B cell (primary cell): ENCODE measurements around the gene CBL. TPM values are rescaled to one million over a fixed set of nuclear protein-coding genes. Genes with fewer than 3 reads are reported as not detected.
A peak's percentile ranks its signal among the peaks of the same experiment; 100 is the strongest.

ENCODE experiments used
- ATAC-seq: fragments of 200-7000 bp; cut with Tn5 transposase; one replicate; pipeline ENCODE4 v1.10.0; 2021; ENCODE audit warnings: low read depth, mild to moderate bottlenecking, moderate number of reproducible peaks, moderate library complexity
- CTCF ChIA-PET: fragments of 350-600 bp; sonication (Branson Sonifier 250); formaldehyde crosslinking; loops from one replicate; lab custom pipeline; 2021; ENCODE audit warnings: antibody characterized with exemption, inconsistent platforms; lab: Charles Lee
- POLR2A ChIA-PET: fragments of 350-600 bp; sonication (Branson Sonifier 250); formaldehyde crosslinking; loops from one replicate; lab custom pipeline; 2021; ENCODE audit warnings: antibody characterized with exemption; lab: Charles Lee
- DNase-seq: peaks from one replicate; pipeline ENCODE4 v3.0.0; 2013
- H2AFZ ChIP-seq: 2 replicates; pipeline ENCODE4 v1.6.1; 2012; ENCODE audit warnings: mild to moderate bottlenecking, low read depth, low read length; ENCODE audit not compliant: insufficient read depth, poor library complexity, severe bottlenecking
- H3K27ac ChIP-seq, 2 donors: 1 replicate in 1 of 2; 2 replicates in 1 of 2; pipeline ENCODE4 v1.5.1; 2012 to 2013; ENCODE audit warnings: low read length in 2 of 2, mild to moderate bottlenecking in 2 of 2, moderate library complexity in 1 of 2
- H3K27me3 ChIP-seq, 4 experiments: fragments of 200-600 bp in 1 of 4; sonication (generic) in 1 of 4; replicated peaks in 1 of 4; 1 replicate in 2 of 4; 2 replicates in 2 of 4; pipeline versions ENCODE4 v1.6.1 to v1.7.0; 2013 to 2016; ENCODE audit warnings: low read length in 3 of 4, mild to moderate bottlenecking in 2 of 4, mixed read lengths in 1 of 4, moderate library complexity in 1 of 4; ENCODE audit not compliant: insufficient read depth in 4 of 4, control insufficient read depth in 3 of 4; ENCODE audit errors: control extremely low read depth in 1 of 4
- H3K36me3 ChIP-seq, 2 experiments: replicated peaks in 1 of 2; 1 replicate in 1 of 2; 2 replicates in 1 of 2; pipeline versions ENCODE4 v1.6.1 to v1.7.1; 2013; ENCODE audit warnings: low read length in 1 of 2; ENCODE audit not compliant: insufficient read depth in 2 of 2, control insufficient read depth in 1 of 2; ENCODE audit errors: control extremely low read depth in 1 of 2, extremely low read depth in 1 of 2
- H3K4me1 ChIP-seq, 2 donors: fragments of 200-600 bp in 1 of 2; sonication (generic) in 1 of 2; 1 replicate in 1 of 2; 2 replicates in 1 of 2; pipeline versions ENCODE4 v1.5.1 to v1.6.1; 2013 to 2017; ENCODE audit warnings: low read length in 2 of 2; ENCODE audit not compliant: control insufficient read depth in 2 of 2, insufficient read depth in 2 of 2
- H3K4me2 ChIP-seq: replicated peaks from 2 replicates; pipeline ENCODE3; 2012; ENCODE audit warnings: mild to moderate bottlenecking, low read depth, low read length; ENCODE audit not compliant: poor library complexity, severe bottlenecking
- H3K4me3 ChIP-seq, 5 experiments: fragments of 200-600 bp in 1 of 5; sonication (generic) in 1 of 5; 1 replicate in 3 of 5; 2 replicates in 2 of 5; pipeline versions ENCODE4 v1.5.1 to v1.7.0; 2011 to 2016; ENCODE audit warnings: low read length in 4 of 5, mild to moderate bottlenecking in 4 of 5, low read depth in 2 of 5, control low read depth in 1 of 5, moderate library complexity in 1 of 5; ENCODE audit not compliant: insufficient read depth in 1 of 5; ENCODE audit errors: control extremely low read depth in 1 of 5, extremely low read depth in 1 of 5
- H3K79me2 ChIP-seq: fragments of 200-600 bp; sonication (generic); one replicate; pipeline ENCODE4 v1.6.0; 2016; ENCODE audit warnings: low read length; ENCODE audit not compliant: control insufficient read depth, insufficient read depth
- H3K9ac ChIP-seq: fragments of 200-600 bp; sonication (generic); 2 replicates; pipeline ENCODE4 v1.6.1; 2017; ENCODE audit warnings: mild to moderate bottlenecking, low read length, moderate library complexity
- H3K9me3 ChIP-seq, 3 donors: one replicate each; pipeline versions ENCODE4 v1.6.1 to v1.7.1; 2013; ENCODE audit warnings: low read length in 2 of 3; ENCODE audit not compliant: control insufficient read depth in 2 of 3, insufficient read depth in 1 of 3; ENCODE audit errors: control extremely low read depth in 1 of 3
- H4K20me1 ChIP-seq: 2 replicates; pipeline ENCODE4 v1.6.0; 2012; ENCODE audit warnings: mild to moderate bottlenecking, low read length; ENCODE audit not compliant: insufficient read depth, control insufficient read depth, poor library complexity, severe bottlenecking
- H3K27ac Mint-ChIP-seq: one replicate; pipeline ENCODE4 v1.8.0; 2021; ENCODE audit warnings: mixed read lengths
- H3K27me3 Mint-ChIP-seq: one replicate; pipeline ENCODE4 v1.8.0; 2021; ENCODE audit warnings: mixed read lengths
- H3K4me1 Mint-ChIP-seq: one replicate; pipeline ENCODE4 v1.8.0; 2021; ENCODE audit warnings: mixed read lengths
- H3K4me3 Mint-ChIP-seq: one replicate; pipeline ENCODE4 v1.8.0; 2021; ENCODE audit warnings: mixed read lengths
- H3K9me3 Mint-ChIP-seq: one replicate; pipeline ENCODE4 v1.8.0; 2022; ENCODE audit warnings: mixed read lengths; ENCODE audit not compliant: insufficient read depth
- EZH2 ChIP-seq: IDR thresholded peaks from 2 replicates; pipeline ENCODE4 v1.6.1; 2012; ENCODE audit warnings: borderline replicate concordance, low read depth, mild to moderate bottlenecking, moderate library complexity, low read length; ENCODE audit not compliant: insufficient read depth, poor library complexity, severe bottlenecking
- WGBS: methylation state at CpG from one replicate; pipeline ENCODE4 v1.1.5; 2013; ENCODE audit warnings: missing lambda C conversion rate; ENCODE audit not compliant: insufficient coverage; 5-methylcytosine and 5-hydroxymethylcytosine counted together
- intact Hi-C: fragments of 100-400 bp; cut with micrococcal nuclease; formaldehyde crosslinking; loops from one replicate; pipeline ENCODE4 v1.10.0; 2022
- polyA plus RNA-seq: library from polyadenylated mRNA; depleted of rRNA; stranded (reverse); fragments of >200 nt; gene quantifications from 2 replicates; pipeline ENCODE4 v1.2.3, GENCODE V29; 2012
- total RNA-seq, 2 donors: library from RNA; stranded (reverse); fragments of 120-200 nt in 1 of 2; gene quantifications; 1 replicate in 1 of 2; 2 replicates in 1 of 2; pipeline versions ENCODE4 v1.2.3 to v1.2.4, GENCODE V29; 2013 to 2022
- TF ChIP-seq, protein P1 (sequence below): fragments of 200-600 bp; IDR thresholded peaks from one replicate; pipeline ENCODE4 v1.8.0; 2022; ENCODE audit warnings: antibody characterized with exemption, mild to moderate bottlenecking

Gene CBL
- total and polyA plus RNA-seq, 2 donors (not counting 1 experiment from before 2014, with no cell fraction given): 11.7 to 35.2 TPM

DNA sequence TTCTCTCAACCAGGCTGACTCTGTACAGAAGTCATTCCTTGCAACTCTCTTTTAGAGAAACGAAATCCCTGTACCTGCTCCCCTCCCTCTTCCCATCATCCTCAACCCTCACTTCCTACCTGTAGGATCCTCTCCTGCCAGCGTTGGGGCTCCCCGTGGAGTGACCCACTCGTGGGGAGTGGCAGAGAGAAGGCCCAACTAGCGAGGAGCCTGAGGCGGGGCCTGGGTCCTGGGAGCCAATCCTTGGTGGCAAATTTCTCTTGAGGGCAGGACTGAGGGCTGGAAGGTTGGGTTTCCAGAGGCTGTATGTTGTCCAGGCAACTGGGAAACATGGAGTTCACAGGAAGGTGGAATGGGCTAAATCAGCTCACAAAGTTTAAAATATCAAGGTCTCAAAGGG, 10.5 kb upstream of the CBL start:
- ATAC-seq: no peak
- no peaks in the 10 kb centered on the region for H3K4me1 Mint-ChIP-seq
- H3K27ac Mint-ChIP-seq: no peak overlapping the region
- no peaks in the 10 kb centered on the region for H3K9me3 ChIP-seq
- H2AFZ ChIP-seq: no peak overlapping the region
- no peaks in the 10 kb centered on the region for H3K36me3 ChIP-seq
- peaks cover 5% of the 10 kb centered on the region for H3K27me3 Mint-ChIP-seq
- H3K9me3 Mint-ChIP-seq: no peaks in the 10 kb centered on the region
- TF ChIP-seq EZH2: no peak
- TF ChIP-seq, protein P1, sequence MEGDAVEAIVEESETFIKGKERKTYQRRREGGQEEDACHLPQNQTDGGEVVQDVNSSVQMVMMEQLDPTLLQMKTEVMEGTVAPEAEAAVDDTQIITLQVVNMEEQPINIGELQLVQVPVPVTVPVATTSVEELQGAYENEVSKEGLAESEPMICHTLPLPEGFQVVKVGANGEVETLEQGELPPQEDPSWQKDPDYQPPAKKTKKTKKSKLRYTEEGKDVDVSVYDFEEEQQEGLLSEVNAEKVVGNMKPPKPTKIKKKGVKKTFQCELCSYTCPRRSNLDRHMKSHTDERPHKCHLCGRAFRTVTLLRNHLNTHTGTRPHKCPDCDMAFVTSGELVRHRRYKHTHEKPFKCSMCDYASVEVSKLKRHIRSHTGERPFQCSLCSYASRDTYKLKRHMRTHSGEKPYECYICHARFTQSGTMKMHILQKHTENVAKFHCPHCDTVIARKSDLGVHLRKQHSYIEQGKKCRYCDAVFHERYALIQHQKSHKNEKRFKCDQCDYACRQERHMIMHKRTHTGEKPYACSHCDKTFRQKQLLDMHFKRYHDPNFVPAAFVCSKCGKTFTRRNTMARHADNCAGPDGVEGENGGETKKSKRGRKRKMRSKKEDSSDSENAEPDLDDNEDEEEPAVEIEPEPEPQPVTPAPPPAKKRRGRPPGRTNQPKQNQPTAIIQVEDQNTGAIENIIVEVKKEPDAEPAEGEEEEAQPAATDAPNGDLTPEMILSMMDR: no peak
- H3K79me2 ChIP-seq: no peaks in the 10 kb centered on the region
- H3K4me1 ChIP-seq: no peaks in the 10 kb centered on the region
- no peaks in the 10 kb centered on the region for H4K20me1 ChIP-seq
- no peak overlapping the region for H3K9ac ChIP-seq
- H3K4me3 ChIP-seq: no peak overlapping the region
- DNase-seq: no peak
- H3K27me3 ChIP-seq: no peaks in the 10 kb centered on the region
- intact Hi-C loops: loop anchor here (2.0 to 5.0 kb wide), 2 partner anchors 139 to 503 kb away; partner anchors contain the start of gene HYOU1
- 73% methylated on average over 3 of the region's 6 CpGs for WGBS
- no peak overlapping the region for H3K27ac ChIP-seq
- H3K4me2 ChIP-seq: no peak overlapping the region
- H3K4me3 Mint-ChIP-seq: no peak overlapping the region
- CTCF ChIA-PET: interaction anchor here (0.5 to 4.8 kb wide), 17 partner anchors 8 to 160 kb away, joined by 3 to 33 read pairs (median 5); partner anchors contain the start of genes CBL, NLRX1 and VPS11
- POLR2A ChIA-PET: no interaction called here

DNA sequence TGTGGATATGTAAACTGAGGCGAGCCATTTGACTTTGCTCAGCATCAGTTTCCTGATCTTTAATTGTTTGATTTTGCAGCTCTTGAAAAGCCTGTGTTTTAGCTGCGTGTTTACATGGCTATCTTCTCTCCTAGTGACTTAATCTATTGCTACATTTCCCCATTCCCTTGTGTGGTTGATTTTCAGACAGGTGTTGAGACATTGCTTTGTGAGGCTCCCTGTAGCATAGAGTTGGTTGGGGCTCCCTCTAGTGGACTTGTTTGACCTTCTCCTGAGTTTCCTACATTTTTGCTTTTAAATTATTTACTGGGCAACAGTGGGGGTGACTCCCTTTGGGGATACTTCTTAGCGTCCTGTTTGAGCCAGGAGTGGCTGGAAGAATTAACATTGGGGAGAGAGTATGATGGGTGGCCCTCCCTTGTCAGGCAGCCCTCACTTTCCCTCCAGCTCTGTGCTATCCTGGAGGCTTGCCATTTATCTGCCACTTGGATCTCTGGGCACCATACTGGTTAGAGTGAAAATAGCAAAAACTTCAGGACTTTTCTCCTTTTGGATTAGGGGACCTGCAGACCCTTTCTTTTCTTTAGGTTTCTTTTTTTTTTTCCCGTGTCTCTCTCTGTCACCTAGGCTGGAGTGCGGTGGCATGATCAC, 9.2 kb upstream of the CBL start:
- H2AFZ ChIP-seq: no peak overlapping the region
- ATAC-seq (peak; percentile 96), DNase-seq (peak; percentile 87)
- H3K79me2 ChIP-seq: no peaks in the 10 kb centered on the region
- ChIA-PET CTCF (interaction anchor here (0.7 to 4.8 kb wide), 31 partner anchors 9 to 561 kb away, joined by 3 to 33 read pairs (median 4); partner anchors contain the start of genes CBL, NLRX1 and VPS11), POLR2A (interaction anchor here (0.6 kb wide), 1 partner anchor 17 kb away, joined by 3 read pairs; no protein-coding TSS in a partner anchor)
- intact Hi-C loops: loop anchor here (1.0 to 5.0 kb wide), 6 partner anchors 8 to 505 kb away; partner anchors contain the start of genes HYOU1, NLRX1 and VPS11
- no peak overlapping the region for H3K9ac ChIP-seq
- H3K27ac ChIP-seq: no peak overlapping the region
- Mint-ChIP-seq H3K27ac (no peak overlapping the region), H3K27me3 (peaks cover 5% of the 10 kb centered on the region), H3K4me1 (no peaks in the 10 kb centered on the region), H3K9me3 (no peaks in the 10 kb centered on the region), H3K4me3 (no peak overlapping the region)
- no peaks in the 10 kb centered on the region for H3K36me3 ChIP-seq
- H3K4me1 ChIP-seq: no peaks in the 10 kb centered on the region
- no peaks in the 10 kb centered on the region for H3K27me3 ChIP-seq
- no peak overlapping the region for H3K4me2 ChIP-seq
- no peak overlapping the region for H3K4me3 ChIP-seq
- TF ChIP-seq, protein P1: peak; percentile 84
- TF ChIP-seq EZH2: no peak
- no peaks in the 10 kb centered on the region for H4K20me1 ChIP-seq
- H3K9me3 ChIP-seq: no peaks in the 10 kb centered on the region
- 80% methylated on average over 3 of the region's 5 CpGs for WGBS
